Chondrocyte (in vitro differentiated cells): ENCODE results near the gene STX11. TPM values are rescaled to one million over a fixed set of nuclear protein-coding genes. Genes with fewer than 3 reads are reported as not detected.

ENCODE experiments used
- DNase-seq: peaks from one replicate; pipeline ENCODE4 v3.0.0; 2021; ENCODE audit warnings: mixed read lengths, low spot score
- H3K27ac Mint-ChIP-seq: one replicate; pipeline ENCODE4 v1.8.0; 2021; ENCODE audit warnings: mild to moderate bottlenecking, moderate library complexity, mixed read lengths; ENCODE audit not compliant: unreplicated experiment
- H3K27me3 Mint-ChIP-seq: 2 replicates; pipeline ENCODE4 v1.8.0; 2021; ENCODE audit warnings: low read depth, mixed read lengths
- H3K36me3 Mint-ChIP-seq: 2 replicates; pipeline ENCODE4 v1.8.0; 2021; ENCODE audit warnings: low read depth, mixed read lengths
- H3K4me1 Mint-ChIP-seq: 2 replicates; pipeline ENCODE4 v1.8.0; 2021; ENCODE audit warnings: low read depth, mild to moderate bottlenecking, mixed read lengths
- H3K4me3 Mint-ChIP-seq: one replicate; pipeline ENCODE4 v1.8.0; 2021; ENCODE audit warnings: mild to moderate bottlenecking, moderate library complexity, mixed read lengths; ENCODE audit not compliant: unreplicated experiment
- H3K9me3 Mint-ChIP-seq: 2 replicates; pipeline ENCODE4 v1.8.0; 2021; ENCODE audit warnings: low read depth, mixed read lengths
- total RNA-seq: library from RNA; stranded (reverse); gene quantifications from 3 replicates; pipeline ENCODE4 v1.2.1, GENCODE V29; 2021
- TF ChIP-seq, protein P1 (sequence below): fragments of 200-600 bp; sonication (generic); IDR thresholded peaks from 2 replicates; pipeline ENCODE4 v1.5.0; 2021; ENCODE audit warnings: antibody characterized with exemption, mild to moderate bottlenecking, moderate library complexity

The STX11 gene
- total RNA-seq, 1 donor from 2014 or later, result 3.1 TPM

DNA sequence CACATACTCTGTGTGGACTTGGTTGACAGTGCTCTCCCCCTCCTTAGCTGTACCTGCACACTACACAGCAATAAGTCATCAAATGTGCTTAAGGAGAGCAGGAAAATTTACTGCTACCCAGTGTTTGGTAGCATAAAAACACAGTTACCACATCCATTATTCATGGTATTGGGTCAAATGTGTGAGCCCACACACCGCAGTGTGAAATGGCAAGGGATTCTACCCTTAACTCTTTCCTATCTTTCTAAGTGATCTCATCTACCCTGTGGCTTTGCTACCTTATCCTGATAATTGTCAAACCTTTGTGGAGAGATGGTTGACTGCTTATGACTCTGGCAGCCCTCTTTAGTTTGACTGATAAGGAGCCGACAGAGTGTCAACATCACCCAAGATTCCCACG lies 47.6 kb downstream of the STX11 start:
- TF ChIP-seq, protein P1, sequence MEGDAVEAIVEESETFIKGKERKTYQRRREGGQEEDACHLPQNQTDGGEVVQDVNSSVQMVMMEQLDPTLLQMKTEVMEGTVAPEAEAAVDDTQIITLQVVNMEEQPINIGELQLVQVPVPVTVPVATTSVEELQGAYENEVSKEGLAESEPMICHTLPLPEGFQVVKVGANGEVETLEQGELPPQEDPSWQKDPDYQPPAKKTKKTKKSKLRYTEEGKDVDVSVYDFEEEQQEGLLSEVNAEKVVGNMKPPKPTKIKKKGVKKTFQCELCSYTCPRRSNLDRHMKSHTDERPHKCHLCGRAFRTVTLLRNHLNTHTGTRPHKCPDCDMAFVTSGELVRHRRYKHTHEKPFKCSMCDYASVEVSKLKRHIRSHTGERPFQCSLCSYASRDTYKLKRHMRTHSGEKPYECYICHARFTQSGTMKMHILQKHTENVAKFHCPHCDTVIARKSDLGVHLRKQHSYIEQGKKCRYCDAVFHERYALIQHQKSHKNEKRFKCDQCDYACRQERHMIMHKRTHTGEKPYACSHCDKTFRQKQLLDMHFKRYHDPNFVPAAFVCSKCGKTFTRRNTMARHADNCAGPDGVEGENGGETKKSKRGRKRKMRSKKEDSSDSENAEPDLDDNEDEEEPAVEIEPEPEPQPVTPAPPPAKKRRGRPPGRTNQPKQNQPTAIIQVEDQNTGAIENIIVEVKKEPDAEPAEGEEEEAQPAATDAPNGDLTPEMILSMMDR, result no peak
- DNase-seq, result no peak
- H3K9me3 Mint-ChIP-seq, result peaks cover 15% of the 10 kb centered on the region
- H3K4me3 Mint-ChIP-seq, result no peak overlapping the region
- H3K27me3 Mint-ChIP-seq, result no peaks in the 10 kb centered on the region
- peaks cover 5% of the 10 kb centered on the region for H3K36me3 Mint-ChIP-seq
- no peak overlapping the region for H3K27ac Mint-ChIP-seq
- peaks cover 11% of the 10 kb centered on the region for H3K4me1 Mint-ChIP-seq

DNA sequence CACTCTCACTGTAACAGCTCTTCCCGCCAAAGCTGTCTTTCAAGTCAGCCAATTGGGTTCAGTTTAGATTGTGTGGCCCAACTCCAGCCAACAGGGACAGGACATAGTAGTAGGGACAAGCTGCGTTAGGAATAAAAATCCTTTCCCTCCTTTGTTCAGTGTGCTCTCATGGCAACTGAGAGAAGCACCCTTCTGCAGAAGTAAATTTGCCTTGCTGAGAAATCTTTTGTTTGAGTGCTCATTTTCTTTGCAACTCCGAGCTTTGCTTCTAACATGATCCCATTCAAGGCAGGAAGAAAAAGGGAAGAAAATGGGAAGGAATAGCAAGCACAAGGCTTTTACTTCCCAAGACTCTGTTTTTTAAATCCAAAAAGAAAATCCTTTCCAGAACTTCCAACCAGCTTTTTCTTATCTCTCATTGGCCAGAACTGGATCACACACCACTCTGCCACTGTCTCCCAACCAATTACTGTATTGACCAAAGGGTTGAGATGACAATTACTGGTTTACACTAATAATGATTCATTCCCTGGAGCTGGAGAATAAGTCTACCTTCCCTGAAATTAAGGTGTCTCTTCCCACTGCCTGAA lies 52.7 kb downstream of the STX11 start:
- DNase-seq, result no peak
- Mint-ChIP-seq H3K36me3 (peaks cover 14% of the 10 kb centered on the region), H3K27me3 (peaks cover 12% of the 10 kb centered on the region), H3K27ac (no peak overlapping the region), H3K4me3 (no peak overlapping the region), H3K9me3 (peaks cover 43% of the 10 kb centered on the region), H3K4me1 (no peaks in the 10 kb centered on the region)
- TF ChIP-seq, protein P1, result no peak

DNA sequence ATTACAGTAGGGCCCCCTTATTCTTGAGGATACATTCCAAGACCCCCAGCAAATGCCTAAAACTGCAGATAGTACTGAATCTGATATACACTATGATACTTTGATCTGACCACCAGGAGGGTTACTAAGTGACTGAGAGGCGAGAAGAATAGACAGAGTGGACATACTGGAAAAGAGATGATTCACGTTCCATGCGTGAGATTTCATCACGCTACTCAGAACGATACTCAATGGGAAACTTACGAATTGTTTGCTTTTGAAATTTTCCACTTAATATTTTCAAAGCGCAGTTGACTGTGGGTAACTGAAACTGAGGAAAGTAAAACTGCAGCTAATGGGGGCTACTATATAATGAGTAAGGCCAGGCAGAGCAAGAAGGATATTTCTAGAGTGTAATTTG lies 60.8 kb downstream of the STX11 start:
- Mint-ChIP-seq H3K27me3 (peaks cover 16% of the 10 kb centered on the region), H3K36me3 (peaks cover 2% of the 10 kb centered on the region), H3K4me1 (peaks cover 10% of the 10 kb centered on the region), H3K27ac (no peak overlapping the region), H3K4me3 (no peak overlapping the region), H3K9me3 (peaks cover 15% of the 10 kb centered on the region)
- DNase-seq, result no peak
- TF ChIP-seq, protein P1, result no peak

DNA sequence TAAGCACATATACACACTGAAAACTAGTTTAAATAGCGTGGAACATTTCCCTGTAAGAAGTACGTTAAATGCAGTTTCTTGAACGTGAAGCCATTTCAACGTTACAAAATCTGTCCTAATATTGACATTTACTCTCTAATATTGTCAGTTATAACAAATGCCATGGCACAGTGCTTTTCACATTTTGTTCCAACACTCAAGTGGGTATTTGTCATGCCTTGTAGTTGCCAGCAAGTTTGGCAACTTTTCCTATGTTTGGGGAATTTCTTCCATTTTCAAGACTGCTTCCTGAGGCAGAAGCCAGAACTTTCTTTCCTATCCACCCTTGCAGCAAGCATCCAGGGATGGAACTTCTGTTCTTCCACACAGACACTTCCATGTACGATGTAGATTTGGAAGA lies 63.0 kb downstream of the STX11 start:
- Mint-ChIP-seq H3K27me3 (peaks cover 2% of the 10 kb centered on the region), H3K27ac (no peak overlapping the region), H3K4me1 (peaks cover 22% of the 10 kb centered on the region), H3K9me3 (peaks cover 9% of the 10 kb centered on the region), H3K36me3 (no peaks in the 10 kb centered on the region), H3K4me3 (no peak overlapping the region)
- DNase-seq, result no peak
- TF ChIP-seq, protein P1, result no peak

DNA sequence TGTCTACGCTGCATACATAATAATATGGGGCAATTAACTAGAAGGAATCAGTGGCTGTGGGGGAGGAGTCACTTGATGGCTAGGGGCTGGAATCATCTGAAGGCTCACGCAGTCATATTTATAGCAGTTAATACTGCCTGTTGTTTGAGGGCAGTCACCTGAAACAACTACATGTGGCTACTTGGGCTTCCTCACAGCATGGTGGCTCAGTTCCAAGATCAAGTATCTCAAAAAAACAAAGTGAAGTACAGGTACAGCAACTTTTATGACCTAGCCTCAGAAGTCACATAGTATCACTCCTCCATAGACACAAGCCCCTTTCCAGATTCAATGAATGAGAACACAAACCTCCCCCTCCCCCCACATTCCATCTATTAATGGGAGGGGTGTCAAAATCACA lies 63.7 kb downstream of the STX11 start:
- H3K4me3 Mint-ChIP-seq, result no peak overlapping the region

More for the DNA sequence above, 63.7 kb downstream of the STX11 start:
- no peak overlapping the region for H3K27ac Mint-ChIP-seq
- H3K36me3 Mint-ChIP-seq, result no peaks in the 10 kb centered on the region
- peaks cover 23% of the 10 kb centered on the region for H3K4me1 Mint-ChIP-seq
- peaks cover 2% of the 10 kb centered on the region for H3K27me3 Mint-ChIP-seq
- H3K9me3 Mint-ChIP-seq, result peaks cover 9% of the 10 kb centered on the region
- no peak for DNase-seq
- TF ChIP-seq, protein P1, result no peak
